Stimulated activated naive CD8-positive, alpha-beta T cell treated with anti-CD3 and anti-CD28 coated beads, Interleukin-15, Interleukin-2, amounts not matched to agents 100 ng/mL and 50 ng/mL, for 24 hours (primary cell): ENCODE data around the gene CTSC.

Experiments
- H3K27ac Mint-ChIP-seq: one replicate; pipeline ENCODE4 v1.8.0; 2021; ENCODE audit warnings: mild to moderate bottlenecking, mixed read lengths
- H3K27me3 Mint-ChIP-seq: one replicate; pipeline ENCODE4 v1.8.0; 2021; ENCODE audit warnings: mixed read lengths
- H3K36me3 Mint-ChIP-seq: one replicate; pipeline ENCODE4 v1.8.0; 2021; ENCODE audit warnings: low read depth, mixed read lengths
- H3K4me1 Mint-ChIP-seq: one replicate; pipeline ENCODE4 v1.8.0; 2021; ENCODE audit warnings: low read depth, mixed read lengths
- H3K4me3 Mint-ChIP-seq: one replicate; pipeline ENCODE4 v1.8.0; 2021; ENCODE audit warnings: mild to moderate bottlenecking, mixed read lengths
- H3K9me3 Mint-ChIP-seq: one replicate; pipeline ENCODE4 v1.8.0; 2021; ENCODE audit warnings: mixed read lengths

The CTSC gene

DNA sequence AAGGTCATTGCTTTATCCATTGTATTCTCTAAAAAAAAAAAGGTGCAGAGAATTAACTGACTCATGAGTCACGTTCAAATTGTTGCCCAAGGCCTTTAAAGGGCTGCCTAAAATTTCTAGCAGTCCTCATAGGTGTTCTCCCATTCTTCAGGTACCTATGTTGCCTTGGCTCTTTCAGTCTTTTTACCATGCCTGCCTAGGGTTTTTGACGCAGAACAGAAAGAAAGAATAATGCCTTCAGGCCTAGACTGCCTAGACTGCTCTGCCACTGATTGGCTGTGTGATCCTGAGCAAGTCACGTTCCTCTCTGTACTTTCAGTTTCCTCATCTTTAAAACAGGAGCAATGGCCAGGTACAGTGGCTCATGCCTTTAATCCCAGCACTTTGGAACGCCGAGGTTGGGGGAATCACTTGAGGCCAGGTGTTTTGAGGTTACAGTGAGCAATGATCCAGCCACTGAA lies 21.5 kb downstream of the CTSC start:
- Mint-ChIP-seq H3K27me3 (no peaks in the 10 kb centered on the region), H3K9me3 (no peaks in the 10 kb centered on the region), H3K4me3 (no peak overlapping the region), H3K27ac (no peak overlapping the region), H3K4me1 (peaks cover 21% of the 10 kb centered on the region), H3K36me3 (peaks cover 59% of the 10 kb centered on the region)

DNA sequence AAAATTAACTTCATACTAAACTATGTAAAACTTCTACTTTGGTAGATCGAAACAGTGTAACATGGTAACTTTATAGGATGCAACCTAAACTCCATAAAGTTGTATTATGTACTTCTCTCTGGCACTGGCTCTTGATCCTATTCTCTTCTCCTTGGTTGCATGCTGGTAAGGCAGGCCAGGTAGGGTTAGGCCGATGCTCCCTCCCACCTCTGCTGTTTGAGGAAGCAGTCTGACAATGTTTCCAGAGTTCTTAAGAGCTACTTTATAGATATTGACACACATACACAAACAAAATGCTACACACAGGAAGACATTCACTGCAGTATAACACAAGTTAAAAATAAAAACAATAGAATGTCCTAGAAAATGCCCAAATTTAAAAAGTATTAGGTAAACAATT lies 22.5 kb downstream of the CTSC start:
- H3K27ac Mint-ChIP-seq, result no peak overlapping the region
- H3K36me3 Mint-ChIP-seq, result peaks cover 67% of the 10 kb centered on the region

DNA sequence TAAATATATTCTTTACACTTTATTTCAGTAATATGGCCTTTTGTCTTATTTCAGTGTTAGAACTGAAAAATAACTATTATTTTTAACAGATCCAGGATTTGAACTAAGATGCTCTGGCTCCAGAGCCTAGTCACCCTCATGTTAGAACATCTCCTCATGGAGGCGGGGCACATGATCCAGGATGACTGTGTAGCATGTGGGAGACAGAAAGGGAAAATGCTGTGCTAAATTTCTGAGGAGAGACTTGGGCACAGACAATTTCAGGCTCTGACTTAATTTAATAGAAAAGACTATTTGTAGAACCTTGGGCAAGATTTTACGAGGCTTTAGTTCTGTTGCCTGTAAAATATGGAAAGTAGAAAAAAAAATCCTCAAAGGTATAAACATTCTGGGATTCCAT lies 24.1 kb downstream of the CTSC start:
- Mint-ChIP-seq H3K36me3 (peaks cover 79% of the 10 kb centered on the region), H3K9me3 (no peaks in the 10 kb centered on the region), H3K4me3 (no peak overlapping the region), H3K27ac (no peak overlapping the region), H3K27me3 (no peaks in the 10 kb centered on the region), H3K4me1 (peaks cover 11% of the 10 kb centered on the region)

More for the DNA sequence above, 22.5 kb downstream of the CTSC start:
- H3K9me3 Mint-ChIP-seq, result no peaks in the 10 kb centered on the region
- no peaks in the 10 kb centered on the region for H3K27me3 Mint-ChIP-seq
- H3K4me1 Mint-ChIP-seq, result peaks cover 13% of the 10 kb centered on the region
- no peak overlapping the region for H3K4me3 Mint-ChIP-seq

DNA sequence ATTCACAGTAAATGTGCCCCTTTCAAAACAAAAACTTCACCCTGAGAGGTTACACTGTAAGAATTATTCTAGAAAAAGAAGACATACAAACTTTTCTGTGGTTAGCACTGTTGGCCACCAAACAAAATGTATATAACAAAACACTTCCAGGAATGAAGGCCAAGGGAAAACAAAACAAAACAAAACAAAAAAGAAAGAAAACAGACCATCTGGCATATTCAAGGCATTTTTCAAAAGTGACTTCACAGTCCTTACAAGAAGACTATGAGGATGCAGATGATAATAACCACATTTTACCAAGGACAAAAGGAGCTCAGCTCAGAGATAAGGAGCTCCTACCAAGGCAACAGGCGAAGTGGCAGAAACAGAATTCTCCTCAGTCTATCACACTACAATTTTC lies 24.9 kb downstream of the CTSC start:
- Mint-ChIP-seq H3K36me3 (peaks cover 78% of the 10 kb centered on the region), H3K27ac (peak overlapping the region; percentile 12), H3K9me3 (no peaks in the 10 kb centered on the region), H3K4me3 (no peak overlapping the region), H3K27me3 (no peaks in the 10 kb centered on the region), H3K4me1 (peaks cover 11% of the 10 kb centered on the region)

DNA sequence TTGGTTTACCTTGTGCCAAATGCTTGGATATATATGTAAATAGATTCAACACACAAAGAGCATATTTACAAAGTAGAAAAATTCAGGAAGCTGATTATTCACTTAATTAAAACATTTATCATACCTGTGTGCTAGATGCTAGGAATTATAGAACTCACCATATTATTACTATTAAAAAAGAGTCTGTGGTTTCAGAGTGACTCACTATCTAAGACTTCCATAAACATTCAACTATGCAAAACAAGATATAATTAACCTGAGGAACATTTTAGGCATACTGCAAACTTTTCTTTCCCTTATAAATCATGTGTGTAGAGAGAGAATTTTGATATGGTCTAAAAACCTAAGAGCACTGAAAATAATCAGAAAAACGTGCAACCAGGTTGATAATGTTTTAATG lies 27.3 kb downstream of the CTSC start:
- Mint-ChIP-seq H3K27me3 (no peaks in the 10 kb centered on the region), H3K4me3 (no peak overlapping the region), H3K9me3 (no peaks in the 10 kb centered on the region), H3K4me1 (peaks cover 11% of the 10 kb centered on the region), H3K27ac (no peak overlapping the region), H3K36me3 (peaks cover 85% of the 10 kb centered on the region)

DNA sequence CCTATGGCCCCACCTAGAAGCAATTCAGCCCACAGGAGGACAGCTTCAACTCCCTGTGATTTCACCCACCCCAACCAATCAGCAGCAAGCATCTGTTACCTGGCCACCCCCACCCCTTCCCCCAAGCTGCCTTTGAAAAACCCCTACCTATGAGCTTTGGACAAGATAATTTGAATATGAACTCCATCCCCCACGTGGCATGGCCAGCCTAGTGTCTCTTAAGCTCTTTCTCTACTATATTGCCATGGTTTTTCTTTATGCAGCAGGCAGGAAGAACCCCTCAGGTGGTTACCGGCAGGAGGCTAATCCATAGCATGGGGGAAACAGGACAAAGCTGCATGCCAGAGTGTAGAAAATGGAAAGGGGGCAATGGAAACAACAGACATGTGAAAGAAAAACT lies 29.0 kb downstream of the CTSC start:
- Mint-ChIP-seq H3K27ac (no peak overlapping the region), H3K4me1 (peaks cover 12% of the 10 kb centered on the region), H3K36me3 (peaks cover 86% of the 10 kb centered on the region), H3K9me3 (no peaks in the 10 kb centered on the region), H3K27me3 (no peaks in the 10 kb centered on the region), H3K4me3 (no peak overlapping the region)

DNA sequence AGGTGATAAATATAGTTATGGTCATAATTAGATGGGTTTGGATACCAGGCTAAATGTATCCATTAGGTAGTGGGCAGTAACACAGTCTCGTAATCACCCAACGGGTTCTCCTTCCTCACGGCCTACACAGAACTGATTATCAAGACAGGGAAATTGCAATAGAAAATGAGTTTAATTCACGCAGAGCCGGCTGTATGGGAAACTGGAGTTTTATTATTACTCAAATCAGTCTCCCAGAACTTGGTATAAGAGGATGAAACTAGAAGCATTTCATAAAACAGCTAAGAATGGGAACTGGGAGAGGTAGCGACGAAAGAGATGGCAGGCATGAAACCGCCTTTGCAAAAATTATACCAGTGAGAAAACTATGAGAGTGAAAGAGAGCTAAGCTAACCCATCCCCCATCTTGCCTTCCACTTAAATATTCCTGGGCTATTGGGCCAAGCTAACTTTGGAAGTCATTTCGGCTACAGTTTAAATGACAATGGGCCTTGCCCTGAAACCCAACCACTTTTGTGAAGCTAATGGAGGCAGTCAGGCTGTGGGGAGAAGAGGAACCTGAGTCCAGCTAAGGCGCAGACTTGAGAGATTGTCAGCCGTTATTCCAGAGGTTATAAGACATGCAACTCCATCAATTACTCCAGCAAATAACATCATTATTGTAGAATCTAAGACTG lies 29.6 kb downstream of the CTSC start:
- no peak overlapping the region for H3K4me3 Mint-ChIP-seq
- peaks cover 16% of the 10 kb centered on the region for H3K4me1 Mint-ChIP-seq
- no peak overlapping the region for H3K27ac Mint-ChIP-seq
- H3K27me3 Mint-ChIP-seq, result no peaks in the 10 kb centered on the region
- peaks cover 90% of the 10 kb centered on the region for H3K36me3 Mint-ChIP-seq
- H3K9me3 Mint-ChIP-seq, result no peaks in the 10 kb centered on the region

DNA sequence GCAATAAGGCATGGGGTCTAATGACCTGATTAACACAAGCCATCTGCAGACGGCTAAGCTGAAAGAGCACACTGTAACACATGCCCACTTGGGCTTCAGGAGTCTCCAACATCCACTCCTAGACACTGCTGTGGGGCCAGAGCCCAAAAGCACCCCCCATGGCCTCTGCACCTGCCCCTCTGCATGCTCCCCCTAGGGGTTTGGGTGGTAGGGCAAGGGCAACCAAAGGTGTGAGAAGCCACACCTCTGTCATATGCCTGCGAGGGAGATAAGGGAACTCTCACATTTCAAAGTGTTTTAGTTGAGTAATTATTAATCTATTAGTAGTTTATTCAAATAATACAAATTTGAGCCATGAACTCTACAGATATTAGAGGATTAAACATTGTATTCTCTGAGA lies 30.8 kb downstream of the CTSC start:
- Mint-ChIP-seq H3K27me3 (no peaks in the 10 kb centered on the region), H3K27ac (no peak overlapping the region), H3K4me3 (no peak overlapping the region), H3K36me3 (peaks cover 87% of the 10 kb centered on the region), H3K4me1 (peaks cover 18% of the 10 kb centered on the region), H3K9me3 (no peaks in the 10 kb centered on the region)

DNA sequence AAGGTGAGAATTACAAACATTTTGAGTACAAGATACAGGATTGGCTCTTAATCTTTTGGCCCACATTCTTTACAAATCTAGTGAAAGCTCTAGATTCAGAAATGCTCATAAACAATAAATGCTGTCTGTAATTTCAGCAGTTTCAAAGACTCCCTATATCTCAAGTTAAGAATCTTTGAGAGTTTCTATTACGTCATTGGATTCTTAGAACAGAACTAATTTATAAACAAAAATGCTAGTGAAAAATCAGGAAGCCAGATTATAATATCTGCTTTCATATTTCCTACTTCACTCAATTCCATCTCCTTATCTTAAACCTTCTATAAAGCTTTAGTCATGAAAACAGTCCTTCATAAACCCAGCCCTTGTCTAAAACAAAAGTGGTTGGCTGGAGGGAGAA lies 32.1 kb downstream of the CTSC start:
- Mint-ChIP-seq H3K4me1 (peaks cover 30% of the 10 kb centered on the region), H3K9me3 (no peaks in the 10 kb centered on the region), H3K27ac (no peak overlapping the region), H3K36me3 (peaks cover 87% of the 10 kb centered on the region), H3K27me3 (no peaks in the 10 kb centered on the region), H3K4me3 (no peak overlapping the region)

DNA sequence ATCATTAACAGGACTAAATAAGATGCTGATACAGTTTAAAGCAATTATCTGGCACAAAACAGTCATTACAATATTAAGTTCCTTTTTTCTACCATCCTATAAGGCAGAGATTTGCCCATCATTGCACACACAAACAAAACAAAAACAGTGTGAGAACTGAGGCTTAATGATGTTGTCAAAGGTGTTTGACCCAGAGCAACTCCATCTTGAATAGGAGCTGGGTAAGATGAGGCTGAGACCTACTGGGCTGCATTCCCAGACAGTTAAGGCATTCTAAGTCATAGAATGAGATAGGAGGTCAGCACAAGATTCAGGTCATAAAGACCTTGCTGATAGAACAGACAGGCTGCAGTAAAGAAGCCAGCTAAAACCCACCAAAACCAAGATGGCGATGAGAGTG lies 33.2 kb downstream of the CTSC start:
- no peak overlapping the region for H3K27ac Mint-ChIP-seq
- H3K4me3 Mint-ChIP-seq, result no peak overlapping the region
- H3K9me3 Mint-ChIP-seq, result no peaks in the 10 kb centered on the region
- peaks cover 92% of the 10 kb centered on the region for H3K36me3 Mint-ChIP-seq
- H3K27me3 Mint-ChIP-seq, result no peaks in the 10 kb centered on the region
- H3K4me1 Mint-ChIP-seq, result peaks cover 30% of the 10 kb centered on the region

DNA sequence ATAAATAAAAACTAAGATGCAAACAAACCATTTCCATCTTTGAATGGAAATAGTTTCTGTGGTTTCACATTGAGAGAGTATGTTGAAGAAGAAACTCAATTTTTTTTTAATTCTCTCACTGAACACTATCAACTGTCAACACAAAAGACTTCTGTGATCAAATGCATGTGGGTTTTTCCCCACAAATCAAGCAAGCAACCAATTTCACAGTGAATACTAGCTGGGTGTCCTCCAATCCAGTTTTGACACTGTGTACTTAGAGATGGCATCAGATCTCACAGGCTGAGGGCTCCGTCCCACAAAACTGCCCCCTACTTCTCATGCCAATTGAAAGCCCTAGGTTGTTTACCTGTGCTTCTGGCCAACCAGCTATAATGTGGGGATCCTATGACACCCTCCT lies 34.5 kb downstream of the CTSC start:
- peaks cover 93% of the 10 kb centered on the region for H3K36me3 Mint-ChIP-seq
- H3K4me1 Mint-ChIP-seq, result peaks cover 30% of the 10 kb centered on the region
- no peaks in the 10 kb centered on the region for H3K9me3 Mint-ChIP-seq
- no peak overlapping the region for H3K4me3 Mint-ChIP-seq
- H3K27me3 Mint-ChIP-seq, result no peaks in the 10 kb centered on the region
- peak overlapping the region; percentile 13 for H3K27ac Mint-ChIP-seq

DNA sequence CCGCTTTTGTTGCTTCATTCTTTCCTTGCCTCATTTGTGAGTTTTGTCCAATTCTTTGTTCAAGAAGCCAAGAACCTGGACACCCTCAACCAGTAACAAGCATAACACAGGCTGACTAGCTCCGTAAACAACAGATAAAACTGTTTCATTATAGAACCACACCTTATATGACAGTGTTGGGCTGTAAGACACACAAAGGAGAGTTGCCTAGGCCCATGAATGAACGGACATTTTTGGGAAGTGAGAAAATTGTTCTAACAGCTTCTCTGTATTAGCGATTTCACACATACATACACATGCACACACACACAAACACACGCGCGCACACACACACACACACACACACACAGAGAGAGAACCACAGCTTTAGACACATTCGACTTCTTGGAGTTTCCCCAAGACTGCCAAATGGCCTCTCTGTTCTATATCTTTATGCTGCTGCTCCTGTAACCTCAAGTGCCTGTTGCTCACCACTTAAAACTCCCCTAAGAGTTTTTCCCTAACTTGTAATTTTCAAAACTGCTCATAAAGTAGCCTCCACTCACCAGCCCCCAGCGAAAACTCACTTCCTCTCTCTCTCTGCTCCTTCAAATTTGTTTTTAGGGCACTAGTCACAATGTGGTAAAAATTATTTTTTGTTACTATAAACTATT lies 35.9 kb downstream of the CTSC start:
- H3K4me3 Mint-ChIP-seq, result peak overlapping the region; percentile 14
- peak overlapping the region; percentile 79 for H3K27ac Mint-ChIP-seq
- H3K27me3 Mint-ChIP-seq, result no peaks in the 10 kb centered on the region
- peaks cover 30% of the 10 kb centered on the region for H3K4me1 Mint-ChIP-seq
- H3K9me3 Mint-ChIP-seq, result no peaks in the 10 kb centered on the region
- H3K36me3 Mint-ChIP-seq, result peaks cover 95% of the 10 kb centered on the region

DNA sequence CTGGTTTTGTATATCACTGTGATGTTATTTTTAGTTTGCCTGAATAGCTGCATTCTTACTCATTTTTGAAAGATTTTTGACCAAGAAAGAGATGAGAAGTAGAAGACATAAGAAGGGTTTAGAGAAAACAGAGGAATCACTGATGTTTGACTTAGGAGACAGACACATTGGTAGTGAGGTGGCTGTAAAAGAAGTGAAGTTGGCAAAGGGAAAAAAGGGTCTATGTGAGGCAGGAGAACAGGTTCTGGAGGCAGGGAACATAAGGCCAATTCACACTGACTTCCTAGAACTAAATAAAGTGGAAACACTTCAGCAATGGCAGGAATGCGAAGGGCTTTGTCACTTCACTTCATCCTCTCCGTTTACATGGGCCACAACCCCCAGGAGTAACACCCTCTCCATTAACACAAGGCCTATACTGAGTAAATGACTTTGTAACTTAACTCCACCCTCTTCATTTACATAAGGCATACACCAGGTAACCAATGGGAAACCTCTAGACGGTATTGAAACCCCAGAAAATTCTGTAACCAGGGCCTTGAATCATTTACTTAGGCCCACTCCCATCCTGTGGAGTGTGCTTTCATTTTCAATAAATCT lies 36.5 kb downstream of the CTSC start:
- Mint-ChIP-seq H3K36me3 (peaks cover 92% of the 10 kb centered on the region), H3K4me3 (no peak overlapping the region), H3K4me1 (peaks cover 30% of the 10 kb centered on the region), H3K9me3 (no peaks in the 10 kb centered on the region), H3K27ac (peak overlapping the region; percentile 79), H3K27me3 (no peaks in the 10 kb centered on the region)

DNA sequence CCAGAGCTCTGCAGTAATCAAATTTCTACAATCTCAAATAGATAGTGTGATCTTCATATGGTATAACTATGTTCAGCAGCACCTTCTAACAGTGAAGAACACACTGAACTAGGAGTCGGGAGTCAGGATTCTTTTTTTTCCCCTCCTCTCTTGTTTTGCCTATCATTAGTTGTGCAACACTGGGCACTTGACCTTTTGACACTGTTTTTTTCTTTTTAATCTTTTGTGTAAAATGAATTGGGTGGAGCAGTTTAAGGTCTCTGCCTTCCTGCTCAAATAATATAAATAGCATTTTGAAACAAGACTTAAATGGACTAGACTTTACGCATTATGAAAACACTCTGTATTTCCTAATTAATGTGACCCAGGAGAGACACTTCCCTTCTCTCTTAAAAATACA lies 39.7 kb downstream of the CTSC start:
- Mint-ChIP-seq H3K27me3 (no peaks in the 10 kb centered on the region), H3K27ac (no peak overlapping the region), H3K9me3 (no peaks in the 10 kb centered on the region), H3K36me3 (peaks cover 92% of the 10 kb centered on the region), H3K4me1 (peaks cover 28% of the 10 kb centered on the region), H3K4me3 (no peak overlapping the region)

DNA sequence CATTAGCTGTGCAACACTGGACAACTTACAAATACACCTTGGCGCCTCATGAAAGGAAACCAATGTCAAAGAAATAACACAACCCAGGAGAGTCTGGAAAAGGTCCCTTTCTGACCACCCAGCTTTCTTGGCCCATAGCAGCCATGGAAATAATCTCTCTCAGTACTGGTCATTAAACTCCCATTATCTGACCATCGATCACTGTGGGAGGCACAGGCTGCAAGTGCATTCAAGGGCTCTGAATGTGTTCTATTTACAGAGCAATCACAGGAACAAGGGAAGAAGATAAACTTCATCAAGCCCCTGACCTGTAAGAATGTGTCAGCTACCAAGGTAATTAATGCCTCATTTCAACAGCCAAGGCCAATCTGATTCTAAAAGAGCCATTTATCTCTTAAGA lies 40.1 kb downstream of the CTSC start:
- peaks cover 24% of the 10 kb centered on the region for H3K4me1 Mint-ChIP-seq
- H3K36me3 Mint-ChIP-seq, result peaks cover 91% of the 10 kb centered on the region
- H3K27ac Mint-ChIP-seq, result no peak overlapping the region
- no peaks in the 10 kb centered on the region for H3K27me3 Mint-ChIP-seq
- no peak overlapping the region for H3K4me3 Mint-ChIP-seq
- H3K9me3 Mint-ChIP-seq, result no peaks in the 10 kb centered on the region
